Measurements from ENCODE around the gene FGF2. TPM values are rescaled to one million over a fixed set of nuclear protein-coding genes. Genes with fewer than 3 reads are reported as not detected.

Gene FGF2
- total RNA-seq, 1 experiment from 2014 or later = 99.0 TPM

GRCh38 chr4:122851568-122851967 lies 24.9 kb downstream of the FGF2 start:
- H2BK20ac ChIP-seq (ENCODE audit: low read depth, low read length, poor library complexity, severe bottlenecking) = no peak overlapping the region
- no peak overlapping the region for H2BK120ac ChIP-seq (ENCODE audit: low read depth, low read length, poor library complexity, severe bottlenecking)
- no peak overlapping the region for H2BK15ac ChIP-seq (ENCODE audit: low read depth, low read length)
- H2BK5ac ChIP-seq (ENCODE audit: insufficient read length, low read length) = no peak overlapping the region
- Mint-ChIP-seq H3K27ac (peak overlapping the region in 1 of 3 experiments; percentile 77; a peak in 2 of 7 replicates), H3K4me3 (no peak overlapping the region), H3K36me3 (ENCODE audit: insufficient read depth in 1 of 3, low read depth in 3 of 3) (peaks cover 21 to 48% (median 41%) of the 10 kb centered on the region in 3 experiments; a peak in 6 of 7 replicates), H3K4me1 (peaks cover 80 to 86% of the 10 kb centered on the region in 2 experiments), H3K9me3 (peaks cover 0 to 5% of the 10 kb centered on the region in 2 experiments; a peak in 3 of 5 replicates), H3K27me3 (ENCODE audit: low read depth) (no peaks in the 10 kb centered on the region)
- H3K79me2 ChIP-seq (ENCODE audit: insufficient read depth, low read length) = peaks cover 71% of the 10 kb centered on the region
- H3K14ac ChIP-seq (ENCODE audit: insufficient read depth, low read length) = no peak overlapping the region
- no peaks in the 10 kb centered on the region for H3K23me2 ChIP-seq (ENCODE audit: insufficient read length, low read depth, low read length, poor library complexity, severe bottlenecking)
- H3K4me2 ChIP-seq (ENCODE audit: insufficient read depth, insufficient read length, low read length) = no peak overlapping the region
- H2AK5ac ChIP-seq (ENCODE audit: insufficient read length, low read length) = no peak overlapping the region
- H3K27ac ChIP-seq (ENCODE audit: insufficient read length, low read depth, low read length) = no peak overlapping the region
- peaks cover 16% of the 10 kb centered on the region; the same call in 1 of the 2 replicates for H3K4me1 ChIP-seq (ENCODE audit: insufficient read depth, low read length)
- no peak overlapping the region for H3K4ac ChIP-seq (ENCODE audit: low read depth, low read length)
- H2AFZ ChIP-seq (ENCODE audit: low read length) = no peak overlapping the region
- no peak overlapping the region for H3K23ac ChIP-seq (ENCODE audit: insufficient read length, low read depth, low read length)
- no peak overlapping the region for H2BK12ac ChIP-seq (ENCODE audit: insufficient read length, low read depth, low read length)
- H4K91ac ChIP-seq (ENCODE audit: insufficient read length, low read depth, low read length) = no peak overlapping the region
- peaks cover 3% of the 10 kb centered on the region for H4K20me1 ChIP-seq (ENCODE audit: control insufficient read depth, insufficient read depth, insufficient read length)
- no peak overlapping the region for H3T11ph ChIP-seq (ENCODE audit: low read length)
- no peak overlapping the region for H3K56ac ChIP-seq (ENCODE audit: insufficient read length, low read depth, low read length)
- H3K79me1 ChIP-seq (ENCODE audit: insufficient read depth, low read depth, low read length, poor library complexity, severe bottlenecking) = peaks cover 11% of the 10 kb centered on the region
- no peaks in the 10 kb centered on the region for H3K27me3 ChIP-seq (ENCODE audit: insufficient read depth, low read length)
- DNase-seq = no peak
- no peak overlapping the region for H3K18ac ChIP-seq (ENCODE audit: insufficient read length, low read depth, low read length)
- no peak overlapping the region for H4K8ac ChIP-seq (replicated peaks; ENCODE audit: insufficient read length, low read depth, low read length)
- TF ChIP-seq CTCF (conservative IDR thresholded peaks at IDR 0.05) = no peak
- no peak overlapping the region for H4K5ac ChIP-seq (ENCODE audit: insufficient read length, low read depth, low read length)
- H3K9ac ChIP-seq (ENCODE audit: extremely low read depth, insufficient read length, low read length) = no peak overlapping the region
- H3K9me3 ChIP-seq (ENCODE audit: control insufficient read depth, low read depth, low read length) = no peaks in the 10 kb centered on the region

Measured in H9 (cell line).